ENCODE results near the gene NAA50.

The NAA50 gene

GRCh38 chr3:113719758-113720157 lies 26.3 kb downstream of the NAA50 start:
- 0 out of 2 replicates have a peak, but pooled peaks cover 5% of the 10 kb centered on the region for H3F3A ChIP-seq (ENCODE audit: insufficient read depth, low read length)
- peaks cover 10% of the 10 kb centered on the region; the same call in 1 of the 2 replicates for H4K20me1 ChIP-seq (ENCODE audit: insufficient read depth, low read length)
- H3K27ac ChIP-seq (ENCODE audit: low read length): no peak overlapping the region
- H3K4me2 ChIP-seq (ENCODE audit: low read depth, low read length): no peak overlapping the region
- H3K9me2 ChIP-seq (replicated peaks; ENCODE audit: insufficient read depth, low read length): no peaks in the 10 kb centered on the region
- no peak for TF ChIP-seq EZH2 (optimal IDR thresholded peaks at IDR 0.05; ENCODE audit: low read depth, low read length)
- no peak for TF ChIP-seq CTCF (IDR thresholded peaks at IDR 0.05; ENCODE audit: low read length)
- TF ChIP-seq EZH2phosphoT487 (IDR thresholded peaks at IDR 0.05; ENCODE audit: low read length): no peak
- H3K27me3 ChIP-seq (replicated peaks; ENCODE audit: insufficient read depth, low read length): no peaks in the 10 kb centered on the region
- H3K4me1 ChIP-seq (ENCODE audit: low read length): no peaks in the 10 kb centered on the region
- H3K79me2 ChIP-seq (ENCODE audit: low read length): peaks cover 21% of the 10 kb centered on the region
- no peak for DNase-seq
- H3K4me3 ChIP-seq (ENCODE audit: low read length): no peak overlapping the region
- peaks cover 25% of the 10 kb centered on the region for H3K36me3 ChIP-seq (replicated peaks; ENCODE audit: insufficient read depth, low read length)
- H3K9ac ChIP-seq (ENCODE audit: low read length): no peak overlapping the region
- no peaks in the 10 kb centered on the region for H3K9me3 ChIP-seq (replicated peaks; ENCODE audit: insufficient read depth, low read length)
- H2AFZ ChIP-seq (ENCODE audit: low read length): no peak overlapping the region

GRCh38 chr3:113719294-113719693 lies 26.8 kb downstream of the NAA50 start:
- peaks cover 16% of the 10 kb centered on the region for H3K79me2 ChIP-seq (ENCODE audit: low read length)
- 0 out of 2 replicates have a peak, but pooled peaks cover 5% of the 10 kb centered on the region for H3F3A ChIP-seq (ENCODE audit: insufficient read depth, low read length)
- H2AFZ ChIP-seq (ENCODE audit: low read length): no peak overlapping the region
- H3K4me3 ChIP-seq (ENCODE audit: low read length): no peak overlapping the region
- H3K36me3 ChIP-seq (replicated peaks; ENCODE audit: insufficient read depth, low read length): peaks cover 25% of the 10 kb centered on the region
- H3K27me3 ChIP-seq (replicated peaks; ENCODE audit: insufficient read depth, low read length): no peaks in the 10 kb centered on the region
- no peak for DNase-seq
- no peak overlapping the region for H3K4me2 ChIP-seq (ENCODE audit: low read depth, low read length)
- no peaks in the 10 kb centered on the region for H3K9me3 ChIP-seq (replicated peaks; ENCODE audit: insufficient read depth, low read length)
- H3K4me1 ChIP-seq (ENCODE audit: low read length): no peaks in the 10 kb centered on the region
- H3K27ac ChIP-seq (ENCODE audit: low read length): no peak overlapping the region
- H3K9me2 ChIP-seq (replicated peaks; ENCODE audit: insufficient read depth, low read length): no peaks in the 10 kb centered on the region
- no peak overlapping the region for H3K9ac ChIP-seq (ENCODE audit: low read length)
- H4K20me1 ChIP-seq (ENCODE audit: insufficient read depth, low read length): peaks cover 10% of the 10 kb centered on the region; the same call in 1 of the 2 replicates
- TF ChIP-seq CTCF (IDR thresholded peaks at IDR 0.05; ENCODE audit: low read length) (no peak), EZH2phosphoT487 (IDR thresholded peaks at IDR 0.05; ENCODE audit: low read length) (no peak)

- Histone ChIP-seq H3K27ac (ENCODE audit: low read length) (no peak overlapping the region), H2AFZ (ENCODE audit: low read length) (no peak overlapping the region), H3K9me2 (replicated peaks; ENCODE audit: insufficient read depth, low read length) (no peaks in the 10 kb centered on the region), H3K4me3 (ENCODE audit: low read length) (no peak overlapping the region), H3K9ac (ENCODE audit: low read length) (no peak overlapping the region), H3F3A (ENCODE audit: insufficient read depth, low read length) (0 out of 2 replicates have a peak, but pooled peaks cover 5% of the 10 kb centered on the region), H3K79me2 (ENCODE audit: low read length) (0 out of 2 replicates have a peak, but pooled peaks cover 3% of the 10 kb centered on the region), H4K20me1 (ENCODE audit: insufficient read depth, low read length) (no peaks in the 10 kb centered on the region), H3K4me2 (ENCODE audit: low read depth, low read length) (no peak overlapping the region), H3K9me3 (replicated peaks; ENCODE audit: insufficient read depth, low read length) (no peaks in the 10 kb centered on the region), H3K27me3 (replicated peaks; ENCODE audit: insufficient read depth, low read length) (no peaks in the 10 kb centered on the region), H3K4me1 (ENCODE audit: low read length) (no peaks in the 10 kb centered on the region), H3K36me3 (replicated peaks; ENCODE audit: insufficient read depth, low read length) (peaks cover 19% of the 10 kb centered on the region)
- no peak for DNase-seq
- TF ChIP-seq CTCF (IDR thresholded peaks at IDR 0.05; ENCODE audit: low read length) (no peak), EZH2phosphoT487 (IDR thresholded peaks at IDR 0.05; ENCODE audit: low read length) (no peak), EZH2 (optimal IDR thresholded peaks at IDR 0.05; ENCODE audit: low read depth, low read length) (no peak)
Measured at GRCh38 chr3:113717818-113718217, 28.2 kb downstream of the NAA50 start.

All from MM.1S (cell line).